ENCODE results near the gene PNO1.

DNA sequence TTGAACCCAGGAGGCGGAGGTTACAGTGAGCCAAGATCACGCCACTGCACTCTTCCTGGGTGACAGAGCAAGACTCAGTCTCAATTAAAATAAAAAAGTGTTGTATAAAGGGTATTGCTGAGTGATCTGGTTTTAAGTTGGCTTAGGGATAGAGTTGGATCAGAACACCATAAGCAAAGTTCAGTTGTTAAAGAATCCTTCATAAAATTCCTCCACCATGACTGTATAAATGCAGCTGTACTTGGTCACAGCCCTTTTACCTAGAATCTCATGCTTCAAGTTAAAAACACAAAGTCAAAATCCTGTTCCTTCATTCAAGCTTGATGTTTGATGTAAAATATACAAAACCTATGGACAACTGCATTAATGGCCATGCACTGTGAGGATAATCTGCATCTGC, 33.4 kb upstream of the PNO1 start:
- TF ChIP-seq EP300 (IDR thresholded peaks at IDR 0.05): no peak
- TF ChIP-seq, protein P1, sequence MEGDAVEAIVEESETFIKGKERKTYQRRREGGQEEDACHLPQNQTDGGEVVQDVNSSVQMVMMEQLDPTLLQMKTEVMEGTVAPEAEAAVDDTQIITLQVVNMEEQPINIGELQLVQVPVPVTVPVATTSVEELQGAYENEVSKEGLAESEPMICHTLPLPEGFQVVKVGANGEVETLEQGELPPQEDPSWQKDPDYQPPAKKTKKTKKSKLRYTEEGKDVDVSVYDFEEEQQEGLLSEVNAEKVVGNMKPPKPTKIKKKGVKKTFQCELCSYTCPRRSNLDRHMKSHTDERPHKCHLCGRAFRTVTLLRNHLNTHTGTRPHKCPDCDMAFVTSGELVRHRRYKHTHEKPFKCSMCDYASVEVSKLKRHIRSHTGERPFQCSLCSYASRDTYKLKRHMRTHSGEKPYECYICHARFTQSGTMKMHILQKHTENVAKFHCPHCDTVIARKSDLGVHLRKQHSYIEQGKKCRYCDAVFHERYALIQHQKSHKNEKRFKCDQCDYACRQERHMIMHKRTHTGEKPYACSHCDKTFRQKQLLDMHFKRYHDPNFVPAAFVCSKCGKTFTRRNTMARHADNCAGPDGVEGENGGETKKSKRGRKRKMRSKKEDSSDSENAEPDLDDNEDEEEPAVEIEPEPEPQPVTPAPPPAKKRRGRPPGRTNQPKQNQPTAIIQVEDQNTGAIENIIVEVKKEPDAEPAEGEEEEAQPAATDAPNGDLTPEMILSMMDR (IDR thresholded peaks at IDR 0.05): no peak

Data from stomach (tissue), 4 donors.